SW 1271 (cell line): ENCODE results near the gene GHITM.
"Not testable (repeated sequence)": the region's sequence is repeated elsewhere in the genome, so short reads cannot be mapped to it uniquely, and the experiment has no call there.

Experiments used
- DNase-seq, 2 experiments: peaks; one replicate each; lab custom pipeline; 2025; lab: John Stamatoyannopoulos, UW

Gene GHITM, protein sequence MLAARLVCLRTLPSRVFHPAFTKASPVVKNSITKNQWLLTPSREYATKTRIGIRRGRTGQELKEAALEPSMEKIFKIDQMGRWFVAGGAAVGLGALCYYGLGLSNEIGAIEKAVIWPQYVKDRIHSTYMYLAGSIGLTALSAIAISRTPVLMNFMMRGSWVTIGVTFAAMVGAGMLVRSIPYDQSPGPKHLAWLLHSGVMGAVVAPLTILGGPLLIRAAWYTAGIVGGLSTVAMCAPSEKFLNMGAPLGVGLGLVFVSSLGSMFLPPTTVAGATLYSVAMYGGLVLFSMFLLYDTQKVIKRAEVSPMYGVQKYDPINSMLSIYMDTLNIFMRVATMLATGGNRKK

GRCh38 chr10:84139126-84140035 is at the start of gene GHITM:
GHITM (plus strand) TSS chr10:84139509; CDS start chr10:84141501, 1,992 bp downstream.
- peak; percentile 85 to 91 for DNase-seq

DNA sequence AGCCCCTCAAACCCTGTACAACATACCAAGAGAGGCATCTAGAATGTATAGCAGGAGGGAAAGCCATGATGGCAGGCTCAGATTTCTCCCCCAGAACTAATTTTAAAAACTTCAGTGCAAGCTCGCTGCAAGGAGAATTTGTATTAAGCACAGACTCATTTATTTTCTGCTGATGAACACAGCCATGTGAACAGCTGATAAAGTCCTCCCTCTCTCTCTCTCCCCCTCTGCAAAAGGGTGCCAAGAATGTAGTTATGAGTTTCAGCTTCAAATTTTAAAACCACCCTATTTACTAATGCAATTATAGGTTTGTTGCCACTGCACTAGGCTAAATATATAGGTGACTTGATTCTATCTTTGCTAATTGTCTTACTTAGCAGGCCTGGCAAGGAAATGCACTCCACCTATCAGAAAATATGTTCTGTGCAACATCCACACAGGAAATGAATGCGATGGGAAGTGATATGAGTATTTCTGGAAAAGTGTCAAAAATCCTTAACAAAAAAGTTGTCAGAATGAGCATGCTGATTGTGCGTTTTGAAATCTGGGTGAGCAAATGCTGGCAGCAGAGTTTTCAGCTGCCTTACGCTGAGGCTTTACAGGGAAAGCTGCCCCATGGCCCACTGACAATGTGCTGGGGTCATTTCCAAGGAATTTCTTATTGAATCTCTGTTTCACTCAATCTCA is 43.4 kb upstream of the GHITM start:
- no peak for DNase-seq

- DNase-seq = no peak
These were observed 41.4 kb upstream of the GHITM start for GRCh38 chr10:84097787-84098353.

- no peak for DNase-seq
These were observed 40.6 kb upstream of the GHITM start for GRCh38 chr10:84098667-84099066.

GRCh38 chr10:84101042-84101441 is 38.3 kb upstream of the GHITM start:
- no peak for DNase-seq

- DNase-seq = no peak
These were observed 30.5 kb upstream of the GHITM start for GRCh38 chr10:84108797-84109196.

DNA sequence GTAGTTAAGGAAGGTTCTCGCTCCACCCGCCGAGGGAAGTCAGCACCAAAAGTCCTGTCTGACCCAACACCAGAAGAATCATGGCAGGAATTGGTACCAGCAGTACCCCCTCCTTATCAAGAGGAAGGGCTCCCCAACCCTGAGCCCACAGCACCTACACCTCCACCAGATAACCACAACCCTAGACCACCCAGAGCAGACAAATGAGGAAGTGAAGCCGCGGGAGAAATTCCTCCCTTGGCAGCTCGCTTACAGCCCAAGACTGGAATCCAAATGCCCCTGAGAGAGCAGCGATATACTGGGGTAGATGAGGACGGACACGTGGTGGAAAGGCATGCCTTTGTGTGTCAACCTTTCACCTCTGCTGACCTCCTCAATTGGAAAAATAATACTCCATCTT is 29.5 kb upstream of the GHITM start:
- DNase-seq = not testable (repeated sequence)

GRCh38 chr10:84113468-84113867 is 25.8 kb upstream of the GHITM start:
- not testable (repeated sequence) for DNase-seq

- DNase-seq = no peak
These were observed 25.1 kb upstream of the GHITM start for GRCh38 chr10:84114088-84114667.

DNA sequence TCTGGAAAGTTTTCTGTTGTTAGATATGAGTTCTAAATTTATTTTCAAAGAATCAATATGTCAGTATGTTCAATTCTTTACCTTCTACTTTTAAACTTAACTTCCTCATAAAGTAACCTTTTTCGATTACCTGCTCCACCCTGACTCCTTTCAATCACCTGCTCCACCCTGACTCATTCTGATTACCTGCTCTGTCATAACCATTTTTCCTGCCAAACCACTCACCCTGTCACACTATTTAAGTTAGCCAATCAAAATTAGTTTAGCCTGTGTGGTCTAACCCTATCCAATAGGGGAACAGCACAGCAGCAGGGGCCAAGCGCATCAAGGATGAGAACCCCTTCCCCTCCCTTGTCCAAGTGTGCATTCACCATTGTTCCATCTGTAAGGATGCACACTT is 22.1 kb upstream of the GHITM start:
- not testable (repeated sequence) for DNase-seq

DNA sequence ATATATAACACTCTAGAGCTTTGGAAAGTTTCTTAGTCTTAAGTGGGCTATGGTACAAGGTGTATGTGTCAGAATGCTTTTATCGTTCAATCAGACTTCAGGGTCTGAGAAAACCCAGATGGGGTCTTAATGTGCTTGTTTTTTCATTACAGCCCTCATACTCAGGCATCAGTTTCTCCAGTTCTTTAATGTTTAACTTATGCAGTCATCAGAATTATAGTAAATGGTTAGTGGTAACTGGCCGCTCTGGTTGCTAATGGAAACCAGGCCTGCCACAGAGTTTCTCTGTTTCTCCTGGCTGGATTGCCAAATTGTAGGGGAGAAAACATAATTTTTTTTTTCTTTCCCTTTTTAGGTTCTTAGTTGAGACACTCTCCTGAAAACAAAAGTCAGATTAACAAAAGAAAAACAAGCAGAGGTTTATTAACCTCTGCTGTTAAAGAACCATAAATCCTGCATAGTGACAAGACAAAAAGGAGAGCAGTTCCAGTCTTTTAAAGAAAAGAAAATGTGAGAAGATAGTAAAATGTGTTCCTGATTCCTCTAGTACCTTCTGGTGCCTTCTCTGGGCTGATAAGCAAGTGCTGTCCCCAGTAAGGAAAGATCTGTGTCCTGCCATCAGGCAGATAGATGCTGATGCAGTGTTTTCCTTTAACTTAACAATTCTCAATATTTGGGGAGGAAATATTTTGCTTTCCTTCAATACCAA is 21.5 kb upstream of the GHITM start:
- no peak for DNase-seq

- DNase-seq = no peak
These were observed 20.8 kb upstream of the GHITM start for GRCh38 chr10:84118395-84119006.

DNA sequence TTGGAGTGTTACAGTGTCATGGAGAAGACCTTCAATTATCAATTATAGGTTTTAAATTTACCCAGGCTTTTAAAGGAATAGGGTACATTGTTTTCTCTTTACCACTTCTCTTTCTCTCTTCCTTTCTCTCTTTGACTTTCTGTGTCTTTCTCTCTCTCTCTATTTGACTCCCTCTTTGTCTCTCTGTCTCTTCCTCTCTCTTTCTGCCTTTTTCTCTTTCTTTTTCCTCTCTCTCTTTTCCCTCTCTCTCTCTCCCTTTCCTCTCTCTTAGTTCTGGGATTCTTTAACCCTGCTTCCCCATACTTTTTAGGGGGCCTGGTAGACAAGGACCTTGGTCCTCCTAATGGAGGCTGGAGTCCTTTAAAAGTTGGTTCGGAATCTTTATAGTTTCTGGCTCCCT is 15.9 kb upstream of the GHITM start:
- DNase-seq = no peak

- not testable (repeated sequence) for DNase-seq
These were observed 13.2 kb upstream of the GHITM start for GRCh38 chr10:84125910-84126784.

DNA sequence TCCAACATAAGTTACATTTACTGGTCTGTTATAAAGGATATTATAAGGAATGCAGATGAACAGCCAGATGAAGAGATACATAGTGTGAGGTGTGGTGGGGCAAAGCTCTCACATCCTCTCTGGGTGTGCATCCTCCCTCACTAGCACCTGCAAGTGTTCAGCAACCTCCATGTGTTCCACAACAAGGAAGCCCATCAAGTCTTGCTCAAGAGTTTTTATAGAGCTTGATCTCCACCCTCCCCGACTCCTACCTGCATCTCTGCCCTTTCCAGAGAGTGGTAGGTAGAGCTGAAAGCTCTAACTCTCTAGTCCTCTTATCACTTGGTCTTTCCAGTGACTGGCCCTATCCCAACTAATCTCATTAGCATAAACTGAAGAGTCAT is 12.5 kb upstream of the GHITM start:
- no peak for DNase-seq

DNA sequence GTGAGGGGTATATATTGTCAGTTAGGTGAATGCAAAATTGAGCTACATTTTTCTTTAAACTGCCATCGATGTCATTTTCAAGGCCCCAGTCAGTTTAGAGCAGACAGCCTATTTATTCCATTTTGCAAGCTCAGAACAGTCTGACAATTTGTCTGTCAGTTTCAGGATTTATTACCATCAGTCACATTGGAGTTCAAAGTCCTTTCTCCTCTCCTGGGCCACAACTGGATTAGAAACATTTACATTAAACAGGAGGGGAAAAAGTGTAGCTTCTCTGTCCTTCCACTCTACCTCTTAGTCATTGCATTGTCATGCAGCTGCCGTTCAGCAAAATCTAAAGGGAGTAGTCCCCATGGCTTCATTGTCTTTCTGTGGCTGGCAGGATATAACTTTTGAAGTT is 3.5 kb upstream of the GHITM start:
- DNase-seq = no peak

- no peak for DNase-seq
These were observed 1.5 kb upstream of the GHITM start for GRCh38 chr10:84137811-84138210.

DNA sequence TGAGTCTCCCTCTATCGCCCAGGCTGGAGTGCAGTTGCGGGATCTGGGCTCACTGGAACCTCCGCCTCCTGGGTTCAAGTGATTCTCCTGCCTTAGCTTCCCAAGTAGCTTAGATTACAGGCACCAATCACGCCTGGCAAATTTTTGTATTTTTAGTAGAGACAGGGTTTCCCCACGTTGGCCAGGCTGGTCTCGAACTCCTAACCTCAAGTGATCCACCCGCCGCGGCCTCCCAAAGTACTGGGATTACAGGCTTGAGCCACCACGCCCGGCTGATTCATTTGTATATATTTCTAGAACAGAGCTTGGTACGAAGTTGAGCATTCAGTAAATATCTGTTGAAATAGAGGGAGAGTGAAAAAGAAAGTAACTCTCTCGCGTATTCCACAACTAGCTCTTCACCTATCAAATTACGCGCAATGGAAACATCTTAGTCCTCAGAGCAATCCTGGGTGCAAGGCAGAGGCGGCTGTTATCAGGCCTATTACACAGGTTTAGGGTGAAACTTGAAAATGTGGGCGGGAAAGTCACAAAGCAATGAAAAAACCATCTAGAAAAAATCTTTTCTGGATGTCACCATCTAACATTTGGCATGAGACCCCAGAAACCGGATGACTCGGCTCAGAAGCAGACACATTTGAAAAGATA is 707 bp upstream of the GHITM start:
- DNase-seq = peak in 1 of 2 experiments; percentile 57

DNA sequence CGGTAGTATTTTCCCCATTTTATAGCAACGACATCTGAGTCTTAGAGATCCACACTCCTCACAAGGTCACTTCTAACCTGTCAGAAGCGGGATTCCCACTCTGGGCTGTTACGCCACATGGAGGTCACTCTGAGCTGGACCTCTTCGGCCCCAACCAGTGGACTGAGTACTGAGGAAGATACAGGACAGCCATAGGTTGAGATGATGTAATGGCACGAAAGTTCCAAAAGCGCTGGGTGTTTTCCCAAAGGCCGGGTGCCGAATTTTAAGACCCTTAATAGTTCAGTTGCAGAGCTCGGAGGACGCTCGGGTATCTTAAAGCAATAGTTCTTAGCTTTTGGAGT is 699 bp downstream of the GHITM start:
- no peak for DNase-seq
